CD14-positive monocyte (primary cell): ENCODE measurements around the gene MGLL. TPM values are rescaled to one million over a fixed set of nuclear protein-coding genes. Genes with fewer than 3 reads are reported as not detected.

Experiments
- DNase-seq, 3 donors: peaks; one replicate each; pipeline ENCODE4 v3.0.0-alpha.2; 2011 to 2022
- H2AFZ ChIP-seq: 2 replicates; pipeline ENCODE4 v1.6.0; 2012; ENCODE audit warnings: mild to moderate bottlenecking, low read depth, low read length, inconsistent platforms; ENCODE audit not compliant: insufficient read depth, poor library complexity, severe bottlenecking
- H3K27ac ChIP-seq, 2 donors: 1 replicate in 1 of 2; 2 replicates in 1 of 2; pipeline ENCODE4 v1.5.1; 2012 to 2013; ENCODE audit warnings: low read length in 2 of 2, control low read depth in 1 of 2, inconsistent platforms in 1 of 2, low read depth in 1 of 2, mild to moderate bottlenecking in 1 of 2
- H3K27me3 ChIP-seq, 2 donors: one replicate each; pipeline versions ENCODE4 v1.6.0 to v1.6.1; 2011 to 2013; ENCODE audit warnings: low read length in 2 of 2; ENCODE audit not compliant: control insufficient read depth in 2 of 2, insufficient read depth in 2 of 2
- H3K36me3 ChIP-seq, 2 donors: replicated peaks in 1 of 2; 1 replicate in 1 of 2; 2 replicates in 1 of 2; pipeline versions ENCODE4 v1.5.1 to v1.6.1; 2012 to 2013; ENCODE audit warnings: low read length in 2 of 2, control low read depth in 1 of 2, inconsistent platforms in 1 of 2, mild to moderate bottlenecking in 1 of 2; ENCODE audit not compliant: insufficient read depth in 2 of 2, control insufficient read depth in 1 of 2
- H3K4me1 ChIP-seq, 2 donors: 1 replicate in 1 of 2; 2 replicates in 1 of 2; pipeline versions ENCODE4 v1.5.1 to v1.6.1; 2012 to 2013; ENCODE audit warnings: low read length in 2 of 2, control low read depth in 1 of 2, inconsistent platforms in 1 of 2, mild to moderate bottlenecking in 1 of 2, moderate library complexity in 1 of 2; ENCODE audit not compliant: insufficient read depth in 2 of 2, control insufficient read depth in 1 of 2
- H3K4me2 ChIP-seq: replicated peaks from 2 replicates; pipeline ENCODE3; 2012; ENCODE audit warnings: low read length, moderate library complexity, mild to moderate bottlenecking; ENCODE audit not compliant: poor library complexity, severe bottlenecking; ENCODE audit errors: extremely low read depth
- H3K4me3 ChIP-seq, 3 experiments: fragments of 200-600 bp in 1 of 3; sonication (generic) in 1 of 3; replicated peaks in 1 of 3; 1 replicate in 2 of 3; 2 replicates in 1 of 3; pipeline ENCODE4 v1.5.1; 2011 to 2013; ENCODE audit warnings: low read length in 3 of 3, mild to moderate bottlenecking in 3 of 3, control low read depth in 2 of 3, low read depth in 2 of 3, inconsistent platforms in 1 of 3, moderate library complexity in 1 of 3
- H3K79me2 ChIP-seq: 2 replicates; pipeline ENCODE4 v1.6.0; 2012; ENCODE audit warnings: mild to moderate bottlenecking, control low read depth, inconsistent platforms, low read length, moderate library complexity; ENCODE audit not compliant: insufficient read depth
- H3K9ac ChIP-seq: 2 replicates; pipeline ENCODE4 v1.6.0; 2017; ENCODE audit warnings: low read length, mild to moderate bottlenecking; ENCODE audit not compliant: insufficient read depth, poor library complexity, severe bottlenecking
- H3K9me3 ChIP-seq, 2 donors: replicated peaks in 1 of 2; 1 replicate in 1 of 2; 2 replicates in 1 of 2; pipeline versions ENCODE4 v1.5.1 to v1.6.1; 2012 to 2013; ENCODE audit warnings: low read length in 2 of 2, control low read depth in 1 of 2; ENCODE audit not compliant: control insufficient read depth in 1 of 2, insufficient read depth in 1 of 2
- H4K20me1 ChIP-seq: 2 replicates; pipeline ENCODE4 v1.6.0; 2012; ENCODE audit warnings: mild to moderate bottlenecking, low read length, control low read depth, moderate library complexity; ENCODE audit not compliant: insufficient read depth
- H3K27ac Mint-ChIP-seq, 7 donors: one replicate each; pipeline ENCODE4 v1.8.0; 2020; ENCODE audit warnings: mild to moderate bottlenecking in 7 of 7, mixed read lengths in 7 of 7, moderate library complexity in 6 of 7, inconsistent platforms in 2 of 7
- H3K27me3 Mint-ChIP-seq, 3 donors: one replicate each; pipeline ENCODE4 v1.8.0; 2021 to 2022; ENCODE audit warnings: low read depth in 3 of 3, mild to moderate bottlenecking in 3 of 3, mixed read lengths in 3 of 3, moderate library complexity in 3 of 3, inconsistent platforms in 1 of 3
- H3K36me3 Mint-ChIP-seq, 2 donors: one replicate each; pipeline ENCODE4 v1.8.0; 2020; ENCODE audit warnings: mixed read lengths in 2 of 2, inconsistent platforms in 1 of 2, mild to moderate bottlenecking in 1 of 2
- H3K4me1 Mint-ChIP-seq: one replicate; pipeline ENCODE4 v1.8.0; 2020; ENCODE audit warnings: mild to moderate bottlenecking, mixed read lengths
- H3K4me3 Mint-ChIP-seq, 2 donors: one replicate each; pipeline ENCODE4 v1.8.0; 2020; ENCODE audit warnings: mild to moderate bottlenecking in 2 of 2, mixed read lengths in 2 of 2, moderate library complexity in 1 of 2
- H3K9me3 Mint-ChIP-seq, 7 donors: one replicate each; pipeline ENCODE4 v1.8.0; 2020 to 2022; ENCODE audit warnings: mixed read lengths in 7 of 7, mild to moderate bottlenecking in 6 of 7, moderate library complexity in 6 of 7, inconsistent platforms in 2 of 7
- WGBS: methylation state at CpG from one replicate; pipeline ENCODE4 v1.1.5; 2013; ENCODE audit warnings: missing lambda C conversion rate; ENCODE audit not compliant: insufficient coverage; 5-methylcytosine and 5-hydroxymethylcytosine counted together
- intact Hi-C, 2 donors: fragments of 100-400 bp; cut with micrococcal nuclease; formaldehyde crosslinking; loops; one replicate each; pipeline versions ENCODE4 v1.15.0 to v1.15.1; 2023
- polyA plus RNA-seq, 3 donors: library from polyadenylated mRNA; depleted of rRNA in 1 of 3; unstranded in 2 of 3; stranded (reverse) in 1 of 3; fragments of 300-500 nt in 2 of 3; fragments of >200 nt in 1 of 3; fragmentation: Illumina TruSeq in 2 of 3; gene quantifications; 1 replicate in 2 of 3; 2 replicates in 1 of 3; pipeline ENCODE4 v1.2.3, GENCODE V29; 2012 to 2021
- TF ChIP-seq, protein P1 (sequence below): fragments of 200-600 bp; IDR thresholded peaks from one replicate; pipeline ENCODE4 v1.8.0; 2022; ENCODE audit warnings: antibody characterized with exemption, mild to moderate bottlenecking

Gene MGLL
- polyA plus RNA-seq, 3 donors, result 4.4 to 10.0 (median 6.4) TPM

- H3K27me3 Mint-ChIP-seq, result peaks cover 1 to 8% (median 3%) of the 10 kb centered on the region in 3 donors
Observed at GRCh38 chr3:127754411-127755304, 67.7 kb downstream of the MGLL start.

DNA sequence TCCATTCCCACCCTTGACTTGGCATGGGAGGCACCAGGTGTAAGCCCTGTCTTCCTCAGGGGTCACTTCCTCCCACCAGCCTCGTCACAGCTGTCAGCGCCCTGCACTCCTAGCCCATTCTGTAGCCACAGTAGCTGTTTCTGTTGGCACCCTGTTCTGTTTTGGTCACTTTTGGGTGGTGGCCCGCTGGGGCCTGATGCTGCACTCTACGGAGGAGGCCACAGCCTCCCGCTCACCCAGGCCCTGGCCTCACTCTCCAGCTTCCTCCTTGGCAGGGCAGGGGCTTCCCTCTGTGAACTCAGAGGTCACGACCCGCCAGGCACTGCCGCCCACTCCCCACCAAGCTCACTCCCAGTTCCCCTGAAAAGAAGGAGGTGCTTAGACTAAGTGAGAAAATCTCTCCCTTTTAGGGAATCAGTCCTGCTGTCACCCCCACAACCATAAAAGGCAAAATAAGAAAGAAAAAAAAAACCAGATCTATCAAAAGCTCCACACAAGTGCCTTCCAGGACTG is 68.4 kb downstream of the MGLL start:
- H2AFZ ChIP-seq, result no peak overlapping the region
- intact Hi-C loops, result loop anchor here in 1 of 2 donors (5.0 kb wide), 1 partner anchor 57 kb away; no protein-coding TSS in a partner anchor
- WGBS, result 16% methylated on average over 5 of the region's 8 CpGs
- peak overlapping the region; percentile 94 to 98 (median 96) for H3K27ac Mint-ChIP-seq
- H3K36me3 Mint-ChIP-seq, result peaks cover 0 to 12% of the 10 kb centered on the region in 2 donors
- H3K27me3 ChIP-seq, result no peaks in the 10 kb centered on the region
- peak overlapping the region; percentile 87 to 93 for H3K27ac ChIP-seq
- peak overlapping the region; percentile 53 to 80 for H3K4me3 Mint-ChIP-seq
- peak overlapping the region in 1 of 3 experiments; percentile 46 for H3K4me3 ChIP-seq
- H4K20me1 ChIP-seq, result no peaks in the 10 kb centered on the region
- TF ChIP-seq, protein P1, sequence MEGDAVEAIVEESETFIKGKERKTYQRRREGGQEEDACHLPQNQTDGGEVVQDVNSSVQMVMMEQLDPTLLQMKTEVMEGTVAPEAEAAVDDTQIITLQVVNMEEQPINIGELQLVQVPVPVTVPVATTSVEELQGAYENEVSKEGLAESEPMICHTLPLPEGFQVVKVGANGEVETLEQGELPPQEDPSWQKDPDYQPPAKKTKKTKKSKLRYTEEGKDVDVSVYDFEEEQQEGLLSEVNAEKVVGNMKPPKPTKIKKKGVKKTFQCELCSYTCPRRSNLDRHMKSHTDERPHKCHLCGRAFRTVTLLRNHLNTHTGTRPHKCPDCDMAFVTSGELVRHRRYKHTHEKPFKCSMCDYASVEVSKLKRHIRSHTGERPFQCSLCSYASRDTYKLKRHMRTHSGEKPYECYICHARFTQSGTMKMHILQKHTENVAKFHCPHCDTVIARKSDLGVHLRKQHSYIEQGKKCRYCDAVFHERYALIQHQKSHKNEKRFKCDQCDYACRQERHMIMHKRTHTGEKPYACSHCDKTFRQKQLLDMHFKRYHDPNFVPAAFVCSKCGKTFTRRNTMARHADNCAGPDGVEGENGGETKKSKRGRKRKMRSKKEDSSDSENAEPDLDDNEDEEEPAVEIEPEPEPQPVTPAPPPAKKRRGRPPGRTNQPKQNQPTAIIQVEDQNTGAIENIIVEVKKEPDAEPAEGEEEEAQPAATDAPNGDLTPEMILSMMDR, result no peak
- no peaks in the 10 kb centered on the region for H3K36me3 ChIP-seq
- peaks cover 46 to 51% of the 10 kb centered on the region in 2 donors for H3K4me1 ChIP-seq
- peaks cover 0 to 3% (median 0%) of the 10 kb centered on the region in 7 donors for H3K9me3 Mint-ChIP-seq
- peak overlapping the region; percentile 55 for H3K9ac ChIP-seq
- no peaks in the 10 kb centered on the region for H3K79me2 ChIP-seq
- no peaks in the 10 kb centered on the region for H3K9me3 ChIP-seq
- H3K4me1 Mint-ChIP-seq, result peaks cover 57% of the 10 kb centered on the region
- H3K27me3 Mint-ChIP-seq, result peaks cover 2 to 10% (median 3%) of the 10 kb centered on the region in 3 donors
- DNase-seq, result peak; percentile 41 to 92 (median 82)
- H3K4me2 ChIP-seq, result peak overlapping the region; percentile 60

More at GRCh38 chr3:127754411-127755304, 67.7 kb downstream of the MGLL start:
- peak overlapping the region; percentile 55 for H3K9ac ChIP-seq
- no peaks in the 10 kb centered on the region for H3K36me3 ChIP-seq
- H3K36me3 Mint-ChIP-seq, result peaks cover 0 to 13% of the 10 kb centered on the region in 2 donors
- H2AFZ ChIP-seq, result peak overlapping the region; percentile 27
- H3K27ac ChIP-seq, result peak overlapping the region; percentile 87 to 93
- peaks cover 46 to 51% of the 10 kb centered on the region in 2 donors for H3K4me1 ChIP-seq
- peaks cover 53% of the 10 kb centered on the region for H3K4me1 Mint-ChIP-seq
- H3K4me3 Mint-ChIP-seq, result peak overlapping the region; percentile 70 to 80
- H4K20me1 ChIP-seq, result no peaks in the 10 kb centered on the region
- H3K9me3 Mint-ChIP-seq, result peaks cover 0 to 3% (median 0%) of the 10 kb centered on the region in 7 donors
- no peaks in the 10 kb centered on the region for H3K27me3 ChIP-seq
- no peaks in the 10 kb centered on the region for H3K9me3 ChIP-seq
- H3K79me2 ChIP-seq, result no peaks in the 10 kb centered on the region
- peak overlapping the region; percentile 94 to 98 (median 96) for H3K27ac Mint-ChIP-seq
- H3K4me3 ChIP-seq, result peak overlapping the region in 1 of 3 experiments; percentile 46
- TF ChIP-seq, protein P1, result no peak
- peak; percentile 85 to 97 (median 92) for DNase-seq
- 57% methylated on average over 17 of the region's 34 CpGs for WGBS
- peak overlapping the region; percentile 60 for H3K4me2 ChIP-seq
- intact Hi-C loops, result loop anchor here in 1 of 2 donors (5.0 kb wide), 1 partner anchor 57 kb away; no protein-coding TSS in a partner anchor
